ENCODE data around the gene SH3RF3.

- no peak for TF ChIP-seq PRDM15 (CRISPR knock-in tag; IDR thresholded peaks at IDR 0.05)
- TF ChIP-seq FOXJ3 (CRISPR knock-in tag; IDR thresholded peaks at IDR 0.05; ENCODE audit: borderline replicate concordance), result no peak
- no peak for TF ChIP-seq TCF7 (CRISPR knock-in tag; IDR thresholded peaks at IDR 0.05; ENCODE audit: low read depth)
- no peak for TF ChIP-seq TP53 (CRISPR knock-in tag; IDR thresholded peaks at IDR 0.05)
- no peak for TF ChIP-seq ATF3 (CRISPR knock-in tag; conservative IDR thresholded peaks at IDR 0.05)
- TF ChIP-seq, protein P1, sequence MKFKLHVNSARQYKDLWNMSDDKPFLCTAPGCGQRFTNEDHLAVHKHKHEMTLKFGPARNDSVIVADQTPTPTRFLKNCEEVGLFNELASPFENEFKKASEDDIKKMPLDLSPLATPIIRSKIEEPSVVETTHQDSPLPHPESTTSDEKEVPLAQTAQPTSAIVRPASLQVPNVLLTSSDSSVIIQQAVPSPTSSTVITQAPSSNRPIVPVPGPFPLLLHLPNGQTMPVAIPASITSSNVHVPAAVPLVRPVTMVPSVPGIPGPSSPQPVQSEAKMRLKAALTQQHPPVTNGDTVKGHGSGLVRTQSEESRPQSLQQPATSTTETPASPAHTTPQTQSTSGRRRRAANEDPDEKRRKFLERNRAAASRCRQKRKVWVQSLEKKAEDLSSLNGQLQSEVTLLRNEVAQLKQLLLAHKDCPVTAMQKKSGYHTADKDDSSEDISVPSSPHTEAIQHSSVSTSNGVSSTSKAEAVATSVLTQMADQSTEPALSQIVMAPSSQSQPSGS (CRISPR knock-in tag; IDR thresholded peaks at IDR 0.05; ENCODE audit: borderline replicate concordance, low read depth), result no peak
- TF ChIP-seq E2F4 (CRISPR knock-in tag; IDR thresholded peaks at IDR 0.05; ENCODE audit: borderline replicate concordance, low read depth), result no peak
- no peak for TF ChIP-seq CTCF (IDR thresholded peaks at IDR 0.05)
- TF ChIP-seq NFYB (CRISPR knock-in tag; conservative IDR thresholded peaks at IDR 0.05; ENCODE audit: low read depth), result no peak
- no peak for TF ChIP-seq SMAD3 (CRISPR knock-in tag; IDR thresholded peaks at IDR 0.05; ENCODE audit: borderline replicate concordance)
- no peak for TF ChIP-seq ETV6 (CRISPR knock-in tag; IDR thresholded peaks at IDR 0.05)
These were observed 35.3 kb downstream of the SH3RF3 start for GRCh38 chr2:109164311-109164710.

Data from WTC11 (cell line).